ENCODE data around the gene INAFM1. TPM values are rescaled to one million over a fixed set of nuclear protein-coding genes. Genes with fewer than 3 reads are reported as not detected.

The INAFM1 gene
- total and polyA plus RNA-seq, 9 of the 15 experiments (the other 6 are each of a cell fraction or from before 2014, with no cell fraction given): 0.71 to 30.9 (median 3.1) TPM

- no peak for TF ChIP-seq ZBTB12 (CRISPR knock-in tag; IDR thresholded peaks at IDR 0.05)
Measured at GRCh38 chr19:47305309-47305751, 30.6 kb downstream of the INAFM1 start (continued).

GRCh38 chr19:47306303-47306702 is 31.6 kb downstream of the INAFM1 start:
- no TSS peak for BruUV-seq (replicated peaks)
- in situ Hi-C loops (cut with MboI) (no loop called here), intact Hi-C loops (cut with micrococcal nuclease) (loop anchor here (5.0 kb wide), 1 partner anchor 41 kb away; the partner anchor contains the start of gene DHX34)
- H2AFZ ChIP-seq (ENCODE audit: low read depth, low read length): no peak overlapping the region
- peaks cover 5 to 13% of the 10 kb centered on the region in 2 experiments; a peak in 3 of 5 replicates for H3K4me1 ChIP-seq (replicated peaks in 1 of 2; ENCODE audit: control insufficient read depth in 2 of 2, insufficient read depth in 2 of 2, low read length in 2 of 2)
- TF ChIP-seq BCOR (IDR thresholded peaks at IDR 0.05) (no peak), RBM25 (IDR thresholded peaks at IDR 0.05; ENCODE audit: low read depth, low read length, severe bottlenecking) (peak; percentile 12), MAX (CRISPR knock-in tag; IDR thresholded peaks at IDR 0.05) (no peak), ZNF121 (CRISPR knock-in tag; conservative IDR thresholded peaks at IDR 0.05) (peak; percentile 84), CHD2 (IDR thresholded peaks at IDR 0.05; ENCODE audit: low read depth, low read length) (no peak)
- no peaks in the 10 kb centered on the region for H3K36me3 ChIP-seq (ENCODE audit: control insufficient read depth, insufficient read depth, low read length)
- ATAC-seq (no peak), DNase-seq (ENCODE audit: extremely low read depth in 1 of 4, low spot score in 3 of 4) (no peak), FAIRE-seq (no peak)
- H3K27ac ChIP-seq (ENCODE audit: extremely low read depth, low read depth, low read length): no peak overlapping the region
- no peaks in the 10 kb centered on the region for H3K9me3 ChIP-seq (replicated peaks; ENCODE audit: control insufficient read depth, insufficient read depth, low read depth, low read length)
- no peak overlapping the region for H3K4me2 ChIP-seq (ENCODE audit: insufficient read depth, low read length)
- no peaks in the 10 kb centered on the region for H3K27me3 ChIP-seq (ENCODE audit: control insufficient read depth in 2 of 2, insufficient read depth in 2 of 2, low read length in 2 of 2)
- CTCF ChIA-PET (ENCODE audit: low intra/inter-chr PET ratio): interaction anchor here (0.6 kb wide), 1 partner anchor 17 kb away, joined by 3 read pairs; no protein-coding TSS in a partner anchor
- 55% methylated on average over 3 of the region's 3 CpGs for WGBS (ENCODE audit: insufficient coverage, low coverage, missing lambda C conversion rate)
- H3K79me2 ChIP-seq (ENCODE audit: control insufficient read depth, insufficient read depth, low read length): no peaks in the 10 kb centered on the region
- POLR2A ChIA-PET: interaction anchor here (0.7 to 1.2 kb wide), 2 partner anchors 9 to 45 kb away, joined by 3 read pairs; no protein-coding TSS in a partner anchor
- no peak overlapping the region for H3K4me3 ChIP-seq
- H3K9ac ChIP-seq (ENCODE audit: insufficient read depth in 1 of 2, low read depth in 2 of 2, low read length in 2 of 2): no peak overlapping the region
- H4K20me1 ChIP-seq (replicated peaks; ENCODE audit: control insufficient read depth, insufficient read depth, low read length): no peaks in the 10 kb centered on the region
- H3K9me1 ChIP-seq (ENCODE audit: control insufficient read depth, insufficient read depth, low read length): no peaks in the 10 kb centered on the region

Measured in K562 (cell line).